SH-SY5Y (cell line): ENCODE measurements around the gene FAM174B.

Experiments used
- GATA2 ChIP-seq: IDR thresholded peaks from 2 replicates; pipeline ENCODE4 v1.6.1; 2011; ENCODE audit warnings: mild to moderate bottlenecking, low read depth, low read length
- GATA3 ChIP-seq: IDR thresholded peaks from 2 replicates; pipeline ENCODE4 v1.6.1; 2011; ENCODE audit warnings: low read depth, mild to moderate bottlenecking, low read length, moderate library complexity

The FAM174B gene

GRCh38 chr15:92638709-92639365 lies 16.7 kb downstream of the FAM174B start:
- TF ChIP-seq GATA3 (no peak), GATA2 (no peak)

GRCh38 chr15:92638291-92638708 lies 17.3 kb downstream of the FAM174B start:
- TF ChIP-seq GATA3 = no peak
- no peak for TF ChIP-seq GATA2

GRCh38 chr15:92637626-92638025 lies 17.9 kb downstream of the FAM174B start:
- TF ChIP-seq GATA3 (no peak), GATA2 (no peak)

DNA sequence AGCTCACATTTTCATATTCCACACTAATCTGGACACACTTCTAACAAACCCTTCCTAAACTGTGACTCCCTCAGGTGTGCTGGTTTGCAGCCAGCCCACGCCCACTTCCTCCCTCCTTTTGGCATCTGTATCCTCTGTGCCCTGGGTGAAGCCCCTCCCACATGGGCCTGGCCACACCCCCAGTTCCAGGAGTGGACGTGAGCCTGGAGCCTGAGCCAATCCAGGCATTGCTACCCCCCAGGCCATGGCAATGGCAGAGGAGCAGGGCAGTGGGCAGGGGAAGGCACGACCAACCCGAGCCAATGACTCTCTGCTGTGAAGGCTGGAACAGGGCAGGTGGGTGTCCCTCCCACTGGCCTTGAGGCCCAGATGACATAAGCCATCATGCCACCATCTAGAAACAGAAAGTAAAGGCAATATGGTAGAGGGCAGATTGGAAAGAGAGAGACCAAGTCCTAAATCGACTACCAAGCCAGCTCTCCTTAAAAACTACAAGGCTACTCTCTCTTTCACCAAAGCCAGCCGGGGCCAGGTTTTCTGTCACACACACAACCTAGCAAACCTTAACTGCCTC lies 18.6 kb downstream of the FAM174B start:
- TF ChIP-seq GATA3 = no peak
- no peak for TF ChIP-seq GATA2

DNA sequence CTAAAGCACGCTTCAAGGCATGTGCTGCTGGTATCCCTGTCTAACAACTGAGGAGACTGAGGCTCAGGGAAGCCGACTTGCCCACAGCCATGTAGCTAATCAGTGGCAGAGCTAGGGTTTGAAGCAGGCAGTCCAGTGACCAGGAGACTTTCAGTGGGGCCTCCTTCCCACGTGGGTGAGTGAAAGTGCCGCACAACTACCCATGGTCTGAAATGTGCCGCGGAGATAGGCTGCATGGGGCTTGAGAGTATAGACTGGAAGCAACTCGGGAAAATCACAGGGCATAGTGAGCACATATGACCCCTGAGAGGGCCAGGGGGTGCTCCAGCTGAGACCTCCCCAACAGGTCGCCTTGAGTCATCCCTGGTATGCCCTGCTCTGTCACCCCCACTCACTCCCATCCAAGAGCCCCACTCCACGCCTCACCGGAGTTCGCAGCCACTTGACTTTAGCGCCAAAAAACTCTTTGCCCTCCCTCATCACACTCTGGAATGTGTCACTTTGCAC lies 19.1 kb downstream of the FAM174B start:
- TF ChIP-seq GATA2 = no peak
- no peak for TF ChIP-seq GATA3

GRCh38 chr15:92634671-92635201 lies 20.8 kb downstream of the FAM174B start:
- TF ChIP-seq GATA2 (peak; percentile 86), GATA3 (peak; percentile 58; the same call in 1 of the 2 replicates)

DNA sequence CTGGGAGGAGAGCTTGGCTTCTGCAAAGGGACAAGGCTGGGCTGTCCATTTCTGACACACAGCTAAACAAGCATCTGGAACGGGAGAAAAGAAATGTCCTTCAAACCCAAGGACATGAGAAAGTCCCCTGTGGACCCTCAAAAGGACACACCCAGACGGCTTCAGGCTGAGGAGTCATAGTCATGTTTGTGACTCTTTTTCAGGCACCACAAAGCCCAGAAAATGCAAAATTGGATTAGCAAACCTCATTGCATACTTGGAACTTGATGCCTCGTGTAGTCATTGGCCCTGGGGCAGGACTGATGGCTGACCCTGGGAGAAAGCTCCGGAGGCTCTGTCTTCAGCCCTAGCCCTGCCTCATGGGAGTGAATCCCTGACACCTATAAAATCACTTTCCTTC lies 21.5 kb downstream of the FAM174B start:
- TF ChIP-seq GATA3 = no peak
- no peak for TF ChIP-seq GATA2

DNA sequence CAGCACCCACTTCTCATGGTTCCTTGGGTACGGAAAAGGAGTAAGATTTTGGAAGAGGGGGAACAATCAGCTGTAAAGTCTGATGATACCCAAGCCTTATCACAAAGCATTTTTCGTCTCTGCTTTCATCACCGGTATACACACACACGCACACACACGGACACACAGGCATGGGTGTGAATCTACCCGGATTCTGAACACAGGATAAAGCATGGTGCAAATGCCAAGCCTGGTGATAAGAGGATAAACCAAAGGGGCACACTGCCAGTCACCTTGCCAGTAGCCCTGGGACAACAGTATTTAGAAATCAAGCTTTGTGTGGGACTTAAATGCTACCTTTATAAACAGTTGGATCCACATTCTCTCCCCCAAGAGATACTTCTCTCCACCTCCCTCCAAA lies 22.2 kb downstream of the FAM174B start:
- TF ChIP-seq GATA2 = no peak
- TF ChIP-seq GATA3 = no peak

GRCh38 chr15:92633001-92633400 lies 22.6 kb downstream of the FAM174B start:
- TF ChIP-seq GATA3 (no peak), GATA2 (no peak)

DNA sequence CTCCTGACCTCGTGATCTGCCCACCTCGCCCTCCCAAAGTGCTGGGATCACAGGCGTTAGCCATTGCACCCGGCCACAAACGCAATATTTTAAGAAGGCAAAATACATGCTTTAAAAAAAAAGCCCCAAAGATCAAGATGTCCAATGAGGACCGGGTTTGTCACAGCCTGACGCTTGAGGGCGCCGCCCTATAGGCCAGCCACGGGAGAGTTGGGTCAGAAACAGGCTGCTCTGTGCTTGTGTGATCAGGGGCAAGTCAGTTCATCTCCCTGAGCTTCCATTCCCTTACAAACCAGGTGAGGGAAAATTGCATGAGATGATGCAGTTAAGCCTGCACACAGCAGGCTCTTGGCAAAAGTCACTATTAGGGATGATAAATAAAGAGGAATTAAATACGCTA lies 23.9 kb downstream of the FAM174B start:
- no peak for TF ChIP-seq GATA3
- TF ChIP-seq GATA2 = no peak

DNA sequence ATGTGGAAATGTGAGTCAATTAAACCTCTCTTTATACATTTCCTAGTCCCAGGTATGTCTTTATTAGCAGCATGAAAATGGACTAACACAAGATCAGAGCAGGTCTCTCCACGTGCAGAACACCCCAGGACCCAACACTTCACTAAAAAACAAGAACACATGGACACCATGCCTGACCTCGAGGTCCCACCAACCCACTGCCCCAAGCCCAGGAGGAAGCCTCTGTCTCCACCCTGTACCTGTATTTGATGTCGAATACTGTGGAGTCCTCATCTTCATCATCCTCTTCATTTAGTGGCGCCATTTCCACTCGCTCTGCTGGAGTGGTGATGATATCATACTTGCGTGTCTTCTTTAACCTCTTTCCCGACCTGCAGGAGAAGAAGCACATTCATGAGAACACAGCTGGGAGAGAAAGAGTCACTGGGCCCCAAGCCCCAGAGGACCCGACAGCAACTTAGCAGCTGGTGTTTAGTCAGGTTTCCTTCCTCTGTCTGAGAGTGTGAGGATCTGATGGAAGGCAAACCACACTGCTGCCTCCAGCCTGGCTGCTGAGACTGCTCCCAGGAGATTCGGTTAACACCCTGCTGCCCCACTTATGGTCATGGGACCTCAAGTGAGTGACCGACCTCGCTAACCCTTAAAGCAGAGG lies 25.5 kb downstream of the FAM174B start:
- no peak for TF ChIP-seq GATA2
- TF ChIP-seq GATA3 = no peak

- TF ChIP-seq GATA2 = no peak
- TF ChIP-seq GATA3 = no peak
Measured at GRCh38 chr15:92629276-92629974, 26.1 kb downstream of the FAM174B start.

GRCh38 chr15:92627014-92627413 lies 28.6 kb downstream of the FAM174B start:
- TF ChIP-seq GATA2 (no peak), GATA3 (no peak)

- no peak for TF ChIP-seq GATA2
Measured at GRCh38 chr15:92625251-92625980, 30.2 kb downstream of the FAM174B start.
